K562 (cell line): Measurements from ENCODE around the gene DBX2. TPM values are rescaled to one million over a fixed set of nuclear protein-coding genes. Genes with fewer than 3 reads are reported as not detected.

ENCODE experiments used
- ATAC-seq: fragments of 200-7000 bp; cut with Tn5 transposase; 3 replicates; pipeline ENCODE4 v1.9.1; 2020; ENCODE audit warnings: moderate library complexity
- BruUV-seq: library from RNA; stranded (reverse); fragments of 400-500 nt; replicated peaks from 2 replicates; lab custom pipeline; 2021; lab: Mats Ljungman, UMichigan
- CTCF ChIA-PET: fragments of 300-600 bp; formaldehyde crosslinking; extraction: SDS; loops from one replicate; lab custom pipeline; 2021; ENCODE audit warnings: low intra/inter-chr PET ratio; lab: Yijun Ruan, JAX
- POLR2A ChIA-PET: fragments of 300-600, 350-650 bp; sonication (Branson Sonifier 250); formaldehyde crosslinking; extraction: SDS; loops from one replicate; lab custom pipeline; 2021; ENCODE audit warnings: antibody characterized with exemption, inconsistent platforms; lab: Yijun Ruan, JAX
- DNase-seq, 4 experiments: peaks; one replicate each; pipeline versions ENCODE4 v3.0.0 to v3.0.0-alpha.2; 2011 to 2018; ENCODE audit warnings: low spot score in 3 of 4, mixed read lengths in 3 of 4; ENCODE audit errors: extremely low read depth in 1 of 4
- FAIRE-seq: peaks from 2 replicates; lab custom pipeline; 2011; peaks lifted over from hg19 to GRCh38; lab: Jason Lieb, UNC
- H2AFZ ChIP-seq: 2 replicates; pipeline ENCODE4 v1.6.0; 2011; ENCODE audit warnings: low read depth, low read length, control low read depth, inconsistent platforms
- H3K27ac ChIP-seq: fragments of 200-600 bp; 3 replicates; pipeline ENCODE4 v1.8.0; 2011; ENCODE audit warnings: low read depth, mild to moderate bottlenecking, control low read depth, inconsistent platforms, low read length, moderate library complexity, mixed read lengths; ENCODE audit errors: extremely low read depth
- H3K27me3 ChIP-seq, 2 experiments: fragments of 300-600 bp in 1 of 2; 2 replicates in 1 of 2; 3 replicates in 1 of 2; pipeline versions ENCODE4 v1.6.0 to v1.8.0; 2011; ENCODE audit warnings: inconsistent platforms in 2 of 2, low read length in 2 of 2, mild to moderate bottlenecking in 1 of 2, mixed read lengths in 1 of 2, moderate library complexity in 1 of 2; ENCODE audit not compliant: control insufficient read depth in 2 of 2, insufficient read depth in 2 of 2
- H3K36me3 ChIP-seq: fragments of 300-600 bp; 3 replicates; pipeline ENCODE4 v1.8.0; 2011; ENCODE audit warnings: mild to moderate bottlenecking, low read length, inconsistent platforms; ENCODE audit not compliant: control insufficient read depth, insufficient read depth
- H3K4me1 ChIP-seq, 2 experiments: fragments of 200-600 bp in 1 of 2; replicated peaks in 1 of 2; 2 replicates in 1 of 2; 3 replicates in 1 of 2; pipeline versions ENCODE4 v1.5.1 to v1.8.0; 2011; ENCODE audit warnings: inconsistent platforms in 2 of 2, low read length in 2 of 2, mild to moderate bottlenecking in 1 of 2, mixed read lengths in 1 of 2, moderate library complexity in 1 of 2; ENCODE audit not compliant: control insufficient read depth in 2 of 2, insufficient read depth in 2 of 2
- H3K4me2 ChIP-seq: 2 replicates; pipeline ENCODE4 v1.6.1; 2011; ENCODE audit warnings: low read length, control low read depth, inconsistent platforms, mixed read lengths; ENCODE audit not compliant: insufficient read depth
- H3K4me3 ChIP-seq: fragments of 200-600 bp; sonication (generic), shearing (Covaris generic); 2 replicates; pipeline ENCODE4 v1.5.1; 2016; ENCODE audit warnings: control low read depth, inconsistent platforms
- H3K79me2 ChIP-seq: fragments of 200-600 bp; 3 replicates; pipeline ENCODE4 v1.8.0; 2011; ENCODE audit warnings: low read length, inconsistent platforms; ENCODE audit not compliant: control insufficient read depth, insufficient read depth
- H3K9ac ChIP-seq, 2 experiments: 2 replicates each; pipeline versions ENCODE4 v1.6.0 to v1.6.1; 2011; ENCODE audit warnings: low read depth in 2 of 2, low read length in 2 of 2, control low read depth in 1 of 2, inconsistent platforms in 1 of 2, mild to moderate bottlenecking in 1 of 2, mixed read lengths in 1 of 2; ENCODE audit not compliant: insufficient read depth in 1 of 2
- H3K9me1 ChIP-seq: one replicate; pipeline ENCODE4 v1.6.0; 2011; ENCODE audit warnings: inconsistent platforms, mild to moderate bottlenecking, low read length, moderate library complexity; ENCODE audit not compliant: control insufficient read depth, insufficient read depth
- H3K9me3 ChIP-seq: replicated peaks from 2 replicates; pipeline ENCODE4 v1.5.1; 2011; ENCODE audit warnings: low read depth, low read length, inconsistent platforms; ENCODE audit not compliant: control insufficient read depth, insufficient read depth
- H4K20me1 ChIP-seq: replicated peaks from 2 replicates; pipeline ENCODE4 v1.6.1; 2011; ENCODE audit warnings: low read length, inconsistent platforms, mixed read lengths; ENCODE audit not compliant: control insufficient read depth, insufficient read depth
- CC2D1A ChIP-seq: fragments of 450-650 bp; IDR thresholded peaks from 2 replicates; pipeline ENCODE4 v1.6.1; 2017; ENCODE audit warnings: mild to moderate bottlenecking
- FOXA1 ChIP-seq: fragments of 450-650 bp; IDR thresholded peaks from 2 replicates; pipeline ENCODE4 v1.6.1; 2016; ENCODE audit warnings: mild to moderate bottlenecking, borderline replicate concordance
- HSF4 ChIP-seq: fragments of 250-450 bp; sonication (Bioruptor Pico); IDR thresholded peaks from 2 replicates; pipeline ENCODE4 v2.1.2; 2022; ENCODE audit warnings: mild to moderate bottlenecking, moderate library complexity, borderline replicate concordance
- SUPT5H ChIP-seq: fragments of 450-650 bp; IDR thresholded peaks from 2 replicates; pipeline ENCODE4 v1.6.1; 2016
- ZFP36 ChIP-seq: fragments of 150-350 bp; IDR thresholded peaks from 2 replicates; pipeline ENCODE4 v1.6.1; 2018; ENCODE audit warnings: low read length, low read depth; ENCODE audit not compliant: partially characterized antibody
- ZNF224 ChIP-seq: sonication (generic); formaldehyde crosslinking; IDR thresholded peaks from 2 replicates; pipeline ENCODE4 v1.8.0; 2022; ENCODE audit warnings: mild to moderate bottlenecking, missing genetic modification reagents
- ZSCAN32 ChIP-seq: fragments of 450-650 bp; formaldehyde crosslinking; IDR thresholded peaks from 2 replicates; pipeline ENCODE4 v1.4.0; 2020; ENCODE audit warnings: mild to moderate bottlenecking, moderate library complexity
- WGBS: fragments of 100-300 bp; shearing (Covaris generic); methylation state at CpG from one replicate; pipeline ENCODE4 v1.1.6; 2016; ENCODE audit warnings: low coverage, mixed read lengths; ENCODE audit not compliant: insufficient coverage; ENCODE audit errors: missing lambda C conversion rate; 5-methylcytosine and 5-hydroxymethylcytosine counted together
- in situ Hi-C: fragments of 300-500 bp; cut with MboI; formaldehyde crosslinking; loops from 4 replicates; pipeline ENCODE4 v1.15.0; 2018; ENCODE audit warnings: inconsistent platforms, mixed read lengths
- intact Hi-C: fragments of 100-400 bp; cut with micrococcal nuclease; formaldehyde crosslinking; loops from 2 replicates; pipeline ENCODE4 v1.14.2; 2022
- polyA plus RNA-seq, 8 experiments: library from polyadenylated mRNA; depleted of rRNA in 4 of 8; stranded (reverse) in 5 of 8; unstranded in 3 of 8; fragments of >200 nt; fragmentation: Nextera tagmentation in 2 of 8; fragmentation: Illumina TruSeq in 1 of 8; extraction: Ambion mirVana in 2 of 8; extraction: Trizol in 1 of 8; gene quantifications; 2 replicates each; pipeline versions ENCODE4 v1.2.1 to v1.2.3, GENCODE V29; 2011 to 2014; ENCODE audit warnings: inconsistent platforms in 1 of 8, missing spikeins in 1 of 8
- total RNA-seq, 7 experiments: library from RNA; depleted of rRNA in 6 of 7; stranded (reverse); fragments of >200 nt in 6 of 7; fragmentation: Illumina TruSeq in 2 of 7; extraction: Trizol in 2 of 7; gene quantifications; 2 replicates each; pipeline versions ENCODE4 v1.2.1 to v1.2.3, GENCODE V29; 2011 to 2021; ENCODE audit warnings: low replicate concordance in 1 of 7
- TF ChIP-seq, protein P1 (sequence below): fragments of 150-350 bp; IDR thresholded peaks from 2 replicates; pipeline ENCODE4 v1.6.1; 2014; ENCODE audit warnings: low read depth, mild to moderate bottlenecking, low read length, borderline replicate concordance
- TF ChIP-seq, protein P2 (sequence below): fragments of 250-450 bp; sonication (Bioruptor Pico); IDR thresholded peaks from 2 replicates; pipeline ENCODE4 v1.8.0; 2021; ENCODE audit warnings: moderate library complexity, mild to moderate bottlenecking, inconsistent platforms
- TF ChIP-seq, protein P3 (sequence below): sonication (generic); formaldehyde crosslinking; IDR thresholded peaks from 2 replicates; pipeline ENCODE4 v1.8.0; 2022; ENCODE audit warnings: missing genetic modification reagents, mild to moderate bottlenecking, borderline replicate concordance
- TF ChIP-seq, protein P4 (sequence below): fragments of 450-650 bp; IDR thresholded peaks from 2 replicates; pipeline ENCODE4 v1.6.1; 2017; ENCODE audit warnings: antibody characterized with exemption, mild to moderate bottlenecking

Gene DBX2
- total and polyA plus RNA-seq, 9 of the 15 experiments (the other 6 are each of a cell fraction or from before 2014, with no cell fraction given), result not detected

DNA sequence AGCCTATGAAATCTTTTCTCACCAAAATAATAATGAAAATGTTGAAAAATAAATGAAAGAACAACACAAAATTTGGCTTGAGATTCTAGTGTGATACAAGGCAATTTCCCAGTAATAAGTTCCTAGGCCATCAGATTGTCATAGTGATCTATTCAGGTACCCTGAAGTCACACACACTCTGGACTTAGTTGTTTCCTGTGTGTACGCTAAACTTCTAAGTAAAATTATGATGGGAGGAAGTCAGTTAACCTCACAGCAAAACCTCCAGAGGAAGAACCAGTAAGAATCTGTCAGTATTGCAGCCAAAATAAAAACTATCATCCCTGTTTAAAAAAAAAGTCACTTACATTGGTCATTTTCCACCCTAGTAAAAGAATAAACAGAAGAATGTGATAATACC is 81.9 kb downstream of the DBX2 start:
- no peak overlapping the region for H2AFZ ChIP-seq
- no peak overlapping the region for H3K4me2 ChIP-seq
- no peaks in the 10 kb centered on the region for H3K79me2 ChIP-seq
- DNase-seq (no peak), ATAC-seq (no peak), FAIRE-seq (no peak)
- H3K9me1 ChIP-seq, result no peaks in the 10 kb centered on the region
- CTCF ChIA-PET, result no interaction called here
- no peaks in the 10 kb centered on the region for H4K20me1 ChIP-seq
- H3K4me1 ChIP-seq, result no peaks in the 10 kb centered on the region
- no peak overlapping the region for H3K9ac ChIP-seq
- WGBS, result 14% methylated on average over 1 of the region's 1 CpG
- H3K4me3 ChIP-seq, result no peak overlapping the region
- no TSS peak for BruUV-seq
- no peaks in the 10 kb centered on the region for H3K27me3 ChIP-seq
- intact Hi-C loops (no loop called here), in situ Hi-C loops (no loop called here)
- POLR2A ChIA-PET, result no interaction called here
- no peak overlapping the region for H3K27ac ChIP-seq
- no peaks in the 10 kb centered on the region for H3K9me3 ChIP-seq
- H3K36me3 ChIP-seq, result no peaks in the 10 kb centered on the region
- TF ChIP-seq FOXA1 (no peak), ZNF224 (CRISPR knock-in tag) (no peak), HSF4 (CRISPR knock-in tag) (no peak), CC2D1A (no peak), ZSCAN32 (no peak), SUPT5H (no peak), ZFP36 (no peak)
- TF ChIP-seq, protein P1, sequence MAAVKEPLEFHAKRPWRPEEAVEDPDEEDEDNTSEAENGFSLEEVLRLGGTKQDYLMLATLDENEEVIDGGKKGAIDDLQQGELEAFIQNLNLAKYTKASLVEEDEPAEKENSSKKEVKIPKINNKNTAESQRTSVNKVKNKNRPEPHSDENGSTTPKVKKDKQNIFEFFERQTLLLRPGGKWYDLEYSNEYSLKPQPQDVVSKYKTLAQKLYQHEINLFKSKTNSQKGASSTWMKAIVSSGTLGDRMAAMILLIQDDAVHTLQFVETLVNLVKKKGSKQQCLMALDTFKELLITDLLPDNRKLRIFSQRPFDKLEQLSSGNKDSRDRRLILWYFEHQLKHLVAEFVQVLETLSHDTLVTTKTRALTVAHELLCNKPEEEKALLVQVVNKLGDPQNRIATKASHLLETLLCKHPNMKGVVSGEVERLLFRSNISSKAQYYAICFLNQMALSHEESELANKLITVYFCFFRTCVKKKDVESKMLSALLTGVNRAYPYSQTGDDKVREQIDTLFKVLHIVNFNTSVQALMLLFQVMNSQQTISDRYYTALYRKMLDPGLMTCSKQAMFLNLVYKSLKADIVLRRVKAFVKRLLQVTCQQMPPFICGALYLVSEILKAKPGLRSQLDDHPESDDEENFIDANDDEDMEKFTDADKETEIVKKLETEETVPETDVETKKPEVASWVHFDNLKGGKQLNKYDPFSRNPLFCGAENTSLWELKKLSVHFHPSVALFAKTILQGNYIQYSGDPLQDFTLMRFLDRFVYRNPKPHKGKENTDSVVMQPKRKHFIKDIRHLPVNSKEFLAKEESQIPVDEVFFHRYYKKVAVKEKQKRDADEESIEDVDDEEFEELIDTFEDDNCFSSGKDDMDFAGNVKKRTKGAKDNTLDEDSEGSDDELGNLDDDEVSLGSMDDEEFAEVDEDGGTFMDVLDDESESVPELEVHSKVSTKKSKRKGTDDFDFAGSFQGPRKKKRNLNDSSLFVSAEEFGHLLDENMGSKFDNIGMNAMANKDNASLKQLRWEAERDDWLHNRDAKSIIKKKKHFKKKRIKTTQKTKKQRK, result no peak
- TF ChIP-seq, protein P2, sequence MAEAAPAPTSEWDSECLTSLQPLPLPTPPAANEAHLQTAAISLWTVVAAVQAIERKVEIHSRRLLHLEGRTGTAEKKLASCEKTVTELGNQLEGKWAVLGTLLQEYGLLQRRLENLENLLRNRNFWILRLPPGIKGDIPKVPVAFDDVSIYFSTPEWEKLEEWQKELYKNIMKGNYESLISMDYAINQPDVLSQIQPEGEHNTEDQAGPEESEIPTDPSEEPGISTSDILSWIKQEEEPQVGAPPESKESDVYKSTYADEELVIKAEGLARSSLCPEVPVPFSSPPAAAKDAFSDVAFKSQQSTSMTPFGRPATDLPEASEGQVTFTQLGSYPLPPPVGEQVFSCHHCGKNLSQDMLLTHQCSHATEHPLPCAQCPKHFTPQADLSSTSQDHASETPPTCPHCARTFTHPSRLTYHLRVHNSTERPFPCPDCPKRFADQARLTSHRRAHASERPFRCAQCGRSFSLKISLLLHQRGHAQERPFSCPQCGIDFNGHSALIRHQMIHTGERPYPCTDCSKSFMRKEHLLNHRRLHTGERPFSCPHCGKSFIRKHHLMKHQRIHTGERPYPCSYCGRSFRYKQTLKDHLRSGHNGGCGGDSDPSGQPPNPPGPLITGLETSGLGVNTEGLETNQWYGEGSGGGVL (CRISPR knock-in tag), result no peak
- TF ChIP-seq, protein P3, sequence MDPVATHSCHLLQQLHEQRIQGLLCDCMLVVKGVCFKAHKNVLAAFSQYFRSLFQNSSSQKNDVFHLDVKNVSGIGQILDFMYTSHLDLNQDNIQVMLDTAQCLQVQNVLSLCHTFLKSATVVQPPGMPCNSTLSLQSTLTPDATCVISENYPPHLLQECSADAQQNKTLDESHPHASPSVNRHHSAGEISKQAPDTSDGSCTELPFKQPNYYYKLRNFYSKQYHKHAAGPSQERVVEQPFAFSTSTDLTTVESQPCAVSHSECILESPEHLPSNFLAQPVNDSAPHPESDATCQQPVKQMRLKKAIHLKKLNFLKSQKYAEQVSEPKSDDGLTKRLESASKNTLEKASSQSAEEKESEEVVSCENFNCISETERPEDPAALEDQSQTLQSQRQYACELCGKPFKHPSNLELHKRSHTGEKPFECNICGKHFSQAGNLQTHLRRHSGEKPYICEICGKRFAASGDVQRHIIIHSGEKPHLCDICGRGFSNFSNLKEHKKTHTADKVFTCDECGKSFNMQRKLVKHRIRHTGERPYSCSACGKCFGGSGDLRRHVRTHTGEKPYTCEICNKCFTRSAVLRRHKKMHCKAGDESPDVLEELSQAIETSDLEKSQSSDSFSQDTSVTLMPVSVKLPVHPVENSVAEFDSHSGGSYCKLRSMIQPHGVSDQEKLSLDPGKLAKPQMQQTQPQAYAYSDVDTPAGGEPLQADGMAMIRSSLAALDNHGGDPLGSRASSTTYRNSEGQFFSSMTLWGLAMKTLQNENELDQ, result no peak
- TF ChIP-seq, protein P4, sequence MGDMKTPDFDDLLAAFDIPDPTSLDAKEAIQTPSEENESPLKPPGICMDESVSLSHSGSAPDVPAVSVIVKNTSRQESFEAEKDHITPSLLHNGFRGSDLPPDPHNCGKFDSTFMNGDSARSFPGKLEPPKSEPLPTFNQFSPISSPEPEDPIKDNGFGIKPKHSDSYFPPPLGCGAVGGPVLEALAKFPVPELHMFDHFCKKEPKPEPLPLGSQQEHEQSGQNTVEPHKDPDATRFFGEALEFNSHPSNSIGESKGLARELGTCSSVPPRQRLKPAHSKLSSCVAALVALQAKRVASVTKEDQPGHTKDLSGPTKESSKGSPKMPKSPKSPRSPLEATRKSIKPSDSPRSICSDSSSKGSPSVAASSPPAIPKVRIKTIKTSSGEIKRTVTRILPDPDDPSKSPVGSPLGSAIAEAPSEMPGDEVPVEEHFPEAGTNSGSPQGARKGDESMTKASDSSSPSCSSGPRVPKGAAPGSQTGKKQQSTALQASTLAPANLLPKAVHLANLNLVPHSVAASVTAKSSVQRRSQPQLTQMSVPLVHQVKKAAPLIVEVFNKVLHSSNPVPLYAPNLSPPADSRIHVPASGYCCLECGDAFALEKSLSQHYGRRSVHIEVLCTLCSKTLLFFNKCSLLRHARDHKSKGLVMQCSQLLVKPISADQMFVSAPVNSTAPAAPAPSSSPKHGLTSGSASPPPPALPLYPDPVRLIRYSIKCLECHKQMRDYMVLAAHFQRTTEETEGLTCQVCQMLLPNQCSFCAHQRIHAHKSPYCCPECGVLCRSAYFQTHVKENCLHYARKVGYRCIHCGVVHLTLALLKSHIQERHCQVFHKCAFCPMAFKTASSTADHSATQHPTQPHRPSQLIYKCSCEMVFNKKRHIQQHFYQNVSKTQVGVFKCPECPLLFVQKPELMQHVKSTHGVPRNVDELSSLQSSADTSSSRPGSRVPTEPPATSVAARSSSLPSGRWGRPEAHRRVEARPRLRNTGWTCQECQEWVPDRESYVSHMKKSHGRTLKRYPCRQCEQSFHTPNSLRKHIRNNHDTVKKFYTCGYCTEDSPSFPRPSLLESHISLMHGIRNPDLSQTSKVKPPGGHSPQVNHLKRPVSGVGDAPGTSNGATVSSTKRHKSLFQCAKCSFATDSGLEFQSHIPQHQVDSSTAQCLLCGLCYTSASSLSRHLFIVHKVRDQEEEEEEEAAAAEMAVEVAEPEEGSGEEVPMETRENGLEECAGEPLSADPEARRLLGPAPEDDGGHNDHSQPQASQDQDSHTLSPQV, result no peak
